Measurements from ENCODE around the gene KCTD21. TPM values are rescaled to one million over a fixed set of nuclear protein-coding genes. Genes with fewer than 3 reads are reported as not detected.
"Not testable (repeated sequence)": the region's sequence is repeated elsewhere in the genome, so short reads cannot be mapped to it uniquely, and the experiment has no call there.

KCTD21 gene
- total RNA-seq (8.2 and 9.2 TPM in 2 replicates), polyA plus RNA-seq (3.8 and 4.7 TPM in 2 replicates)

- Histone ChIP-seq H2AFZ (peak within 1 kb of the TSS; percentile 94), H3K9me3 (ENCODE audit: low read depth) (no peaks in the 10 kb centered on the region), H3K4me2 (peak within 1 kb of the TSS; percentile 93), H3K27me3 (no peaks in the 10 kb centered on the region), H3K36me3 (replicated peaks; ENCODE audit: insufficient read depth, low read depth) (no peaks in the 10 kb centered on the region), H3K27ac (peak within 1 kb of the TSS; percentile 98), H4K20me1 (ENCODE audit: insufficient read depth, poor library complexity, severe bottlenecking) (peaks cover 2% of the 10 kb centered on the region), H3K9me2 (replicated peaks; ENCODE audit: insufficient read depth) (no peaks in the 10 kb centered on the region), H3K79me2 (peaks cover 70% of the 10 kb centered on the region), H3K4me1 (ENCODE audit: insufficient read depth) (peaks cover 29% of the 10 kb centered on the region), H3K4me3 (peak within 1 kb of the TSS; percentile 85)
- DNase-seq (ENCODE audit: low spot score), result peak; percentile 99
- WGBS (ENCODE audit: low lambda C conversion rate, missing lambda C conversion rate), result 2% methylated on average over 43 of the region's 74 CpGs
- TF ChIP-seq EZH2phosphoT487 (IDR thresholded peaks at IDR 0.05; ENCODE audit: low read depth, severe bottlenecking, unreplicated experiment) (no peak), EZH2 (IDR thresholded peaks at IDR 0.05; ENCODE audit: borderline replicate concordance) (no peak), CTCF (IDR thresholded peaks at IDR 0.05; ENCODE audit: poor library complexity) (no peak)
Observed at GRCh38 chr11:78188286-78189173, at the start of gene KCTD21, which contains the start of gene USP35. Gene KCTD21, minus strand, starts transcription at chr11:78188626. Its CDS starts 14,072 bp downstream, at chr11:78174554. Gene USP35, plus strand, starts transcription at chr11:78188919. Its CDS starts 7,327 bp downstream, at chr11:78196246.

GRCh38 chr11:78237293-78238046 lies 49.0 kb upstream of the KCTD21 start:
- no peaks in the 10 kb centered on the region for H3K36me3 ChIP-seq (replicated peaks; ENCODE audit: insufficient read depth, low read depth)
- DNase-seq (ENCODE audit: low spot score), result no peak
- H3K27me3 ChIP-seq, result no peaks in the 10 kb centered on the region
- peaks cover 3% of the 10 kb centered on the region for H3K79me2 ChIP-seq
- H3K4me1 ChIP-seq (ENCODE audit: insufficient read depth), result no peaks in the 10 kb centered on the region
- H2AFZ ChIP-seq, result no peak overlapping the region
- no peak overlapping the region for H3K4me2 ChIP-seq
- peaks cover 4% of the 10 kb centered on the region for H3K9me3 ChIP-seq (ENCODE audit: low read depth)
- no peak overlapping the region for H3K4me3 ChIP-seq
- no peak overlapping the region for H3K27ac ChIP-seq
- TF ChIP-seq EZH2 (IDR thresholded peaks at IDR 0.05; ENCODE audit: borderline replicate concordance) (no peak), CTCF (IDR thresholded peaks at IDR 0.05; ENCODE audit: poor library complexity) (no peak), EZH2phosphoT487 (IDR thresholded peaks at IDR 0.05; ENCODE audit: low read depth, severe bottlenecking, unreplicated experiment) (no peak)
- no peaks in the 10 kb centered on the region for H4K20me1 ChIP-seq (ENCODE audit: insufficient read depth, poor library complexity, severe bottlenecking)
- H3K9me2 ChIP-seq (replicated peaks; ENCODE audit: insufficient read depth), result no peaks in the 10 kb centered on the region

- H3K27me3 ChIP-seq, result no peaks in the 10 kb centered on the region
- no peaks in the 10 kb centered on the region for H3K9me2 ChIP-seq (replicated peaks; ENCODE audit: insufficient read depth)
- no peak overlapping the region for H3K4me2 ChIP-seq
- no peaks in the 10 kb centered on the region for H4K20me1 ChIP-seq (ENCODE audit: insufficient read depth, poor library complexity, severe bottlenecking)
- H3K36me3 ChIP-seq (replicated peaks; ENCODE audit: insufficient read depth, low read depth), result no peaks in the 10 kb centered on the region
- no peak overlapping the region for H3K27ac ChIP-seq
- TF ChIP-seq CTCF (IDR thresholded peaks at IDR 0.05; ENCODE audit: poor library complexity) (no peak), EZH2 (IDR thresholded peaks at IDR 0.05; ENCODE audit: borderline replicate concordance) (no peak)
- WGBS (ENCODE audit: low lambda C conversion rate, missing lambda C conversion rate), result 88% methylated on average over 5 of the region's 5 CpGs
- DNase-seq (ENCODE audit: low spot score), result no peak
- H3K4me1 ChIP-seq (ENCODE audit: insufficient read depth), result no peaks in the 10 kb centered on the region
- no peak overlapping the region for H3K4me3 ChIP-seq
- H2AFZ ChIP-seq, result no peak overlapping the region
- no peaks in the 10 kb centered on the region for H3K9me3 ChIP-seq (ENCODE audit: low read depth)
- H3K79me2 ChIP-seq, result no peaks in the 10 kb centered on the region
Observed at GRCh38 chr11:78234006-78234405, 45.6 kb upstream of the KCTD21 start.

- H3K27me3 ChIP-seq; H2AFZ ChIP-seq; H3K9me2 ChIP-seq (replicated peaks; ENCODE audit: insufficient read depth); H3K4me2 ChIP-seq; H3K9me3 ChIP-seq (ENCODE audit: low read depth); H4K20me1 ChIP-seq (ENCODE audit: insufficient read depth, poor library complexity, severe bottlenecking); H3K4me1 ChIP-seq (ENCODE audit: insufficient read depth); H3K4me3 ChIP-seq; DNase-seq (ENCODE audit: low spot score); H3K27ac ChIP-seq; H3K79me2 ChIP-seq; H3K36me3 ChIP-seq (replicated peaks; ENCODE audit: insufficient read depth, low read depth): not testable (repeated sequence)
- WGBS (ENCODE audit: low lambda C conversion rate, missing lambda C conversion rate), result 88% methylated on average over 6 of the region's 6 CpGs
Observed at GRCh38 chr11:78233046-78233445, 44.6 kb upstream of the KCTD21 start.

Measured in hepatocyte (in vitro differentiated cells).